Prostate gland (tissue), 2 donors: Measurements from ENCODE around the gene TAGLN. TPM values are rescaled to one million over a fixed set of nuclear protein-coding genes. Genes with fewer than 3 reads are reported as not detected.

Experiments
- DNase-seq: peaks from one replicate; pipeline ENCODE4 v3.0.0-alpha.2; 2019; ENCODE audit warnings: low spot score
- H3K27ac ChIP-seq, 2 donors: fragments of 200-600 bp; sonication (generic); 2 replicates each; pipeline ENCODE4 v1.5.1; 2017 to 2019
- H3K27me3 ChIP-seq: fragments of 200-600 bp; sonication (generic); replicated peaks from 2 replicates; pipeline ENCODE4 v1.5.1; 2019; ENCODE audit not compliant: insufficient read depth
- H3K36me3 ChIP-seq, 2 donors: fragments of 200-600 bp; sonication (generic); 1 replicate in 1 of 2; 2 replicates in 1 of 2; pipeline versions ENCODE4 v1.5.1 to v1.8.1; 2017 to 2019
- H3K4me1 ChIP-seq: fragments of 200-600 bp; sonication (generic); replicated peaks from 2 replicates; pipeline ENCODE4 v1.5.1; 2019
- H3K4me3 ChIP-seq, 2 donors: fragments of 200-600 bp; sonication (generic); 2 replicates each; pipeline ENCODE4 v1.5.1; 2017 to 2019
- H3K9me3 ChIP-seq: fragments of 200-600 bp; sonication (generic); 2 replicates; pipeline ENCODE4 v1.5.1; 2017
- CTCF ChIP-seq, 4 experiments: fragments of 200-600 bp in 2 of 4; fragments of 450-650 bp in 2 of 4; sonication (generic) in 2 of 4; IDR thresholded peaks; 1 replicate in 3 of 4; 2 replicates in 1 of 4; pipeline ENCODE4 v1.5.1; 2016 to 2019; ENCODE audit warnings: antibody characterized with exemption in 4 of 4, mild to moderate bottlenecking in 2 of 4, moderate library complexity in 2 of 4
- POLR2A ChIP-seq: fragments of 450-650 bp; IDR thresholded peaks from one replicate; pipeline ENCODE4 v1.6.1; 2016; ENCODE audit warnings: antibody characterized with exemption, mild to moderate bottlenecking
- POLR2AphosphoS5 ChIP-seq: sonication (generic); formaldehyde crosslinking; IDR thresholded peaks from one replicate; pipeline ENCODE4 v1.6.1; 2017; ENCODE audit warnings: antibody characterized with exemption
- WGBS: methylation state at CpG from one replicate; pipeline ENCODE4 v1.1.5; 2018; 5-methylcytosine and 5-hydroxymethylcytosine counted together
- intact Hi-C: fragments of 100-400 bp; cut with DNase I; formaldehyde crosslinking; loops from one replicate; pipeline ENCODE4 v1.14.2; 2022
- total RNA-seq, 2 donors: library from RNA; depleted of rRNA; stranded (reverse); fragments of >200 nt; gene quantifications; one replicate each; pipeline ENCODE4 v1.1.0, GENCODE V29; 2016

Gene TAGLN
- total RNA-seq, 2 donors from 2014 or later = 2,153 to 2,440 TPM

- TF ChIP-seq POLR2AphosphoS5 (no peak), CTCF (IDR thresholded peaks at IDR 0.05) (no peak), POLR2A (no peak)
- peaks cover 10% of the 10 kb centered on the region for H3K4me1 ChIP-seq
- DNase-seq = no peak
- 73% methylated on average over 7 of the region's 7 CpGs for WGBS
- peak overlapping the region; percentile 34 to 36 for H3K4me3 ChIP-seq
- peak overlapping the region; percentile 82 to 83 for H3K27ac ChIP-seq
- H3K9me3 ChIP-seq = no peaks in the 10 kb centered on the region
- H3K36me3 ChIP-seq = peaks cover 3 to 10% of the 10 kb centered on the region in 2 donors
- intact Hi-C loops = no loop called here
- no peaks in the 10 kb centered on the region for H3K27me3 ChIP-seq
These were observed 3.4 kb downstream of the TAGLN start for GRCh38 chr11:117202386-117203068.

- H3K4me1 ChIP-seq = peaks cover 5% of the 10 kb centered on the region
- peak overlapping the region; percentile 34 to 36 for H3K4me3 ChIP-seq
These were observed 3.9 kb downstream of the TAGLN start for GRCh38 chr11:117203069-117203407.

GRCh38 chr11:117204283-117205080 lies 5.3 kb downstream of the TAGLN start:
- Histone ChIP-seq H3K9me3 (no peaks in the 10 kb centered on the region), H3K27ac (peak overlapping the region; percentile 82 to 83), H3K4me1 (no peaks in the 10 kb centered on the region), H3K36me3 (peaks cover 3 to 10% of the 10 kb centered on the region in 2 donors), H3K27me3 (no peaks in the 10 kb centered on the region), H3K4me3 (peak overlapping the region; percentile 34 to 36)
- 58% methylated on average over 17 of the region's 17 CpGs for WGBS
- no peak for TF ChIP-seq POLR2A
- no peak for TF ChIP-seq POLR2AphosphoS5
- TF ChIP-seq CTCF (IDR thresholded peaks at IDR 0.05) = no peak
- no peak for DNase-seq
- intact Hi-C loops = no loop called here

More at GRCh38 chr11:117203069-117203407, 3.9 kb downstream of the TAGLN start:
- Histone ChIP-seq H3K36me3 (peaks cover 3 to 10% of the 10 kb centered on the region in 2 donors), H3K27ac (peak overlapping the region; percentile 82 to 83), H3K9me3 (no peaks in the 10 kb centered on the region), H3K27me3 (no peaks in the 10 kb centered on the region)
- 91% methylated on average over 10 of the region's 10 CpGs for WGBS
- intact Hi-C loops = no loop called here
- no peak for TF ChIP-seq POLR2AphosphoS5
- no peak for TF ChIP-seq POLR2A
- TF ChIP-seq CTCF (IDR thresholded peaks at IDR 0.05) = no peak
- DNase-seq = no peak

- DNase-seq = no peak
- intact Hi-C loops = no loop called here
- Histone ChIP-seq H3K9me3 (no peaks in the 10 kb centered on the region), H3K4me3 (no peak overlapping the region), H3K27ac (peak overlapping the region; percentile 82 to 83), H3K27me3 (no peaks in the 10 kb centered on the region), H3K4me1 (no peaks in the 10 kb centered on the region), H3K36me3 (peaks cover 3 to 10% of the 10 kb centered on the region in 2 donors)
- 72% methylated on average over 11 of the region's 11 CpGs for WGBS
- TF ChIP-seq POLR2AphosphoS5 = peak; percentile 42
- no peak for TF ChIP-seq CTCF (IDR thresholded peaks at IDR 0.05)
These were observed 6.1 kb downstream of the TAGLN start for GRCh38 chr11:117205211-117205818.
